T-helper 1 cell (primary cell): Measurements from ENCODE around the gene STXBP1.

ENCODE experiments used
- DNase-seq, 5 donors: peaks; one replicate each; pipeline ENCODE4 v3.0.0-alpha.2; 2012 to 2020

The STXBP1 gene

DNA sequence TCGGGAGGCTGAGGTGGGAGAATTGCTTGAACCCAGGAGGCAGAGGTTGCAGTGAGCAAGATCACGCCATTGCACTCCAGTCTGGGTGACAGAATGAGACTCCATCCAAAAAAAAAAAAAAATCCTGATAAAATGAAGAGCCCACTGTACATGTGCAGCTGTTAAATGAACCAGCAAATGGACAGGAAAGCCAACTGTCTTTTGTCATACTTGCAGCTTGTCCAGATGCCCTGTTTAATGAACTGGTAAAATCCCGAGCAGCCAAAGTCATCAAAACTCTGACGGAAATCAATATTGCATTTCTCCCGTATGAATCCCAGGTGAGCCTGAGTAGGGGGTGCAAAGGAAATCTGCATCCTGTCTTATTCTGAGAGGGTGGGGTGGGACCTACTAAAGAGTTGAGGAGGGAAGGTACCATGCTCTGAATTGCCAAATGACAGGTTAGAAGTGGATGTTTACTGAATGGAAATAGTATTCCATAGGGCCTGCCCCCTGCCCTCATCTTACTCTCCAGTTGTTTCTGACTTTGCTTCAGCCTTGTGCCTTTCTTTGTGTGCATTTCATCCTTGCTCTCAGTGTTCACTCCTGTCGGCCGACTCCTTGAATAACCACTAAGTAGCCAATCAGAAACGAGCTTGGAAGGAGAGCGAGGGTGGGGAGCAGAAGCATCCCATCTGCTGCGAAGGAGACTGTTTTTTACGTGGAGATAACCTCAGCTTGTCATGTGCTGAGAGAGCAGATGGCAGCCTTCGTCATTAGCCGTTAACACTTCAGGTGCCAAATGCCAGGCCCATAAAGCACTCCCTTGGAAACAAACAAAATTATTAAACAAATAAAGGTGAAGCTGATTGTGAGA is 49.0 kb downstream of the STXBP1 start:
- no peak for DNase-seq

DNA sequence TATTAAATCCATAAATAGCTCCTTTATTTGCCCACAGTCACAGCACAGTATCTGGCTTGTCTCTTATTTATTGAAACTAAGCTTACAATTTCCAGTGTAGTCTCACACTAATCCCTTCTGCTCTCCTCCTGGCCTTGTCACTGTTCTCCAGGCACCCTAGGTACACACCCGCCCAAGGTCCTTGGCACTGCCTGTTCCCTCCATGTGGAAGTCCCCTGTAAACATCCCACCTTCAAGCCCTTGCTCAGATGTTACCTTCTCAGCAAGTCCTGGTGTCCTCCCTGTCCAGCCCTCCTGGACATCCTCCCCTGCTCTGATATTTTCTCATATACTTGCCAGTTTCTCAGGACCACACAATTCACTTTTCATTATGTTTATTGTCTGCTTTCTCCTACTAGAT is 50.5 kb downstream of the STXBP1 start:
- no peak for DNase-seq

DNA sequence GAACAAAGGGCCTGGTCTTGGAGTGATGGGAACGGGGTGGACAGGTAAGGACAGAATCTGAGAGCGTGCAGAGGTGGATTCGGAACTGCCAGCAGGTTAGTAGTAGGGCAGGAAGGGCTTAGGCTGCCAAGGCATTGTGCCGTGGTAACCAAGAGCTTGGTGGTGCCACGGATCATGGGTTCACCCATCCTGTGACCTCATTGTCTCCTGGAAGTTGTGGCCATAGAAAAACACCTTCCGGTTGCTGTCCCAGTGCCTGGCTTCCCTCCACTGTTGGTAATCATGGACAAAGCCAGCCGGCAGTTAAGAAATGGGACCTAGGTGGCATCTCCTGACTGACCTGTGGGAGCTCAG is 52.2 kb downstream of the STXBP1 start:
- DNase-seq: no peak

DNA sequence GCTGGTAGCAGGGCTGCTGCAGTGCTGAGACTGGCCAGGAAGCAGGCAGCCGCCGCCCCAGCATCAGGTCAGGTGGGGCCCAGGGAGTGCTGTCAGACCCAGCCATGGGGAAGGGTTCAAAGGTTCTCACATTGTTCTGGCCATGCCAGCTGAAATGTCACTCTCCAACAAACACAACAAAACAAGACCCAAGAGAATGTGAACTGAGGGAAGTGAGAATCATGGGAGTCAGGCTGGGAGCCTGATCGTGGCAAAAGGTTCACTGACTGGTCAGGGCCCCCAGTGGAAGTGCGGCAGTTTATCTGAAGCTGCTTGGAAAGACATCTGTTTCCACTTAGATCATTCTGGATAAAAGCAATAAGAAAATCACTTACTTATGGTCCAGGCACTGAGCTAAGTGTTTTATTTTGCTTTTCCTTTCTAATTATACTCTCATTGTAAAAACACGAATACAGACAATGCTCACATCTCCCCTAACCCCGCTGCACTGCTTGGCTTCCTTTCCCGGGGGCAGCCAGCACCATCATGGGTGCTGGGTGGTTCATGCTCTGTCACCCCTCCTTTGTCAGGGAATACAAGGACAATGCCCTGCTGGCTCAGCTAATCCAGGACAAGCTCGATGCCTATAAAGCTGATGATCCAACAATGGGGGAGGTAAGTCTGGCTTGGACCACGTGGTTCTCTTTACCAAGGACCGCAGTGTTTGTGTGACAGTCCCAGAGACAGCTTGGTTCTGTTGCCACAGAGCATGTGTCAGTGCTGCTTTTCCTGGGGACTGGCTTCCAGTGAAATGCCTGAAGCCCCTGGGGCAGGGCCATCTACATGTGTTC is 52.8 kb downstream of the STXBP1 start:
- DNase-seq: no peak

DNA sequence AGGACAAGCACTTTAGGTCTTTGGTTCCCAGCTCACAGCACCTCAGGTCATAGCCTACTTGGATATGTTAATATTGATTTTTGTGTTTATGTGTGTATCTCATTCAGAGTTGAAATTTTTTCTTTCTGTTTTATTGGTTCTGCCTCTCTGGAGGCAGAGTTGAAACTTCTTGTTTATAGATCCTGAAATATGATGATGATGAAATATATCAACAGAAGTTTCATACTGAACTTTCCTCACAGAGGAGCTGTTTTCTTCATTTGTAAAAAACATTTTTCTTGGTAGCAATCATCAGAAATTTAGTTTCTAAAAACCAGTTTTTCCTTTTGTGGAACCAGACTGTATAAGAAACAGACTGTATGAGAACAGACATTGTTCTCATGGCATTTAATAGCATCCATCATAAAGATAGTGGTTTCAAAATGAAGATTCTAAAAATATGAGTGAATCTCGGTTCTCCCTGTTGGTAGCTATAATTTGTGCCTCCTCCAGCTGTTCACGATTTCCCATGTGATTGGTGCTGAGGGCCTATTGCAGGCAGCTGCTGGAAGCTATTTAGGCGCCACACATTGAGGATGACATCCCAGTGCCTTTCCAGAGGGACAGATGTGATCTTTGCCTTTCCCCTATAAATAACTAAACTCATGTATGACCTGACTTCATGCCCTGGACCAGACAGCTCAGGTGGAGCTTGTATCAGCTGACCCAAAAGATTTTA is 55.2 kb downstream of the STXBP1 start:
- no peak for DNase-seq

DNA sequence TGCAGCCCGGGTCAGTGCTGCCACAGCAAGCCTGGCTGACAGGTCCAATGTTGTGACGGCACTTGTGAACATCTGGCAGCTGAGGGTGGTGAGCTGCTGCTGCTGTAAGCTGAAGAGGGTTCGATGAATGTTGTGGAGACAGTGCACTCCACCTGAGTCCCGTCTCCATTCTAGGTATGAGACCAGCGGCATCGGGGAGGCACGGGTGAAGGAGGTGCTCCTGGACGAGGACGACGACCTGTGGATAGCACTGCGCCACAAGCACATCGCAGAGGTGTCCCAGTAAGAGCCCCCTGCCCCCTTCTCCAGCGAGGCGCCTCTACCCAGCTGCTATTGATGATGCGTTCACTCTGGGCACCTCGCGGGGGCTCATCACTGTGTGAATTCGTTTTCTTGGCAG is 55.8 kb downstream of the STXBP1 start:
- DNase-seq: no peak

DNA sequence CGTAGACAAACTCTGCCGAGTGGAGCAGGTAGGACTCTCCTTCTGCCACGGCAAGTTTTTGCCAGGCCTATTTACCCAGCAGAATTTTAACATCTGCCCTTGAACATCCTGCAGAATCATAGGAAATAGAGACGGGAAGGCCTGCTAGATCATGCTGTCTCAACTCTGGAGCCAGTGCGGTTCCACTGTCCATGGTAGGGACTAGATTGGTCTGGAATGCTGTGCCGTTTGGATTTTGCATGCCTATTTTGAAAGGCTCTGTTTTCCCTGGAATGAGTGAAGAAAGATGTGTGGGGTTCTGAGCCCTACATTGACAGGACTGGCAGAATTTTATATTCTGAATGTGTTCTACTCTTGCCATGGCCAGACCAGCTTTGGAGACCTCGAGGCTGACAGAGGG is 61.2 kb downstream of the STXBP1 start:
- DNase-seq: no peak

DNA sequence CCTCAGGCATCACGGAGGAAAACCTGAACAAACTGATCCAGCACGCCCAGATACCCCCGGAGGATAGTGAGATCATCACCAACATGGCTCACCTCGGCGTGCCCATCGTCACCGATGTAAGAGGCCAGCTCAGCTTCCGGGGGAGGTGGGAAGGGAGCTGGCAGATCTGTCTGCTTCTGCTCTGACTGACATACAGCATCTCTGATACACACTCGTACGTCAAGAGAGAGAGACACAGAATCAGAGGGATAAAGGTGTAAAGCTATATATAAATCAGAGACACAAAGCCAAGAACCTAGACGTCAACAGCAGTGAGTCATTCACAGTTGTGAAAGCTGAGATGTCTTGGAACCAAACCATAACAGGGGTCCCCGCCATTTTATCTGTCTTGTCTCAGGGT is 64.6 kb downstream of the STXBP1 start:
- no peak for DNase-seq

DNA sequence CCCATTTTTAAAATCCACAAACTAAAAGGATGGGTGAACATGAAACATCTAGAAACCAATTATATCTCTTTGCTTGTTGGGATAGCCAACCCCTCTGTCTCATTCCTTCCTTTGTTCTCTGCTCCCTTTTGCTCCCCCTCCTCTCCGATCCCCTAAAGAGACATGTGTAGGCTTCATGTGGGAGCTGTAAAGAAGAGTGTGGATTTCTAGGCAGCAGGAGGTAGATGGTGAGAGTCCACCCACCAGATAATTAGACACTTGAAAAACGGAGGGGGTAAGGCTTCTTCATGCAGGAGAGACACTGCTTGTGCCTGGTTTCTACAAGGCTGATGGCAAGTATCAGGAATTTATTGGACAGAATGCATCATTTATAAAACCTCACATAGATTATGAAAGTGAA is 67.4 kb downstream of the STXBP1 start:
- no peak for DNase-seq

DNA sequence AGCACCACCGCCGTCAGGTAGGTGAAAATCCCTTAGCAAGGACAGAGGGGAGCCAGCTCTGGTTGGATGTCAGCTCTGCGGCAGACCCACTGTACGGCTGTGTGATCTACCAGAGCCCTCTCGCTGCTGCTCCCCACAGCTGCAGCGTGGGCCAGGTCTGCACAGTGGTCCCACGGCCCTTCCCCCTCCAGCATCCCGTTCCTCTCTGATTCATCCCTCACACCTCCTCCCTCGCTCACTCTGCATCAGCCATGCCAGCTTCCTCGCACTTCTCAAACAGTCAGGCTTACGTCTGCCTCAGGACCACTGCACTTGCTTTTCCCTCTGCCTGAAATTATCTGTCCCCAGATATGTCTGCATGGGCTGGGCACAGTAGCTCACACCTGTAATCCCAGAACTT is 68.1 kb downstream of the STXBP1 start:
- DNase-seq: no peak

DNA sequence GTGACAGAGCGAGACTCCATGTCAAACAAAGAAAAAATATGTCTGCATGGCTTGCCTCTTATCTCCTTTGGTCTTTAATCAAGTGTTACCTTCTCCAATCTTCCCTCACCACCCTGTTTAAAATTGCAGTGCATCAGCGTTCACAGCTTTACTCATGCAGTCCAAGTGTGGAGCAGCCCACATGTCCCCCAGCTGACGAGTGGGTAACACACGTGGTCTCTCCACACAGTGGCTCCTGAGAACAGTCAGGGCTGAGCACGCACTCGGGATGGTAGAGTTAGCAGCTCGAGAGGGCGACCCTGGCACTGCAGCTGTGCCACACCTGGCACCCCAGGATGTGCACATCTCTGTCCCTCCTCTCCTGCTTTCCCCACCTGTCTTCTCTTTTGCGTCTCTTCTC is 68.8 kb downstream of the STXBP1 start:
- DNase-seq: no peak

DNA sequence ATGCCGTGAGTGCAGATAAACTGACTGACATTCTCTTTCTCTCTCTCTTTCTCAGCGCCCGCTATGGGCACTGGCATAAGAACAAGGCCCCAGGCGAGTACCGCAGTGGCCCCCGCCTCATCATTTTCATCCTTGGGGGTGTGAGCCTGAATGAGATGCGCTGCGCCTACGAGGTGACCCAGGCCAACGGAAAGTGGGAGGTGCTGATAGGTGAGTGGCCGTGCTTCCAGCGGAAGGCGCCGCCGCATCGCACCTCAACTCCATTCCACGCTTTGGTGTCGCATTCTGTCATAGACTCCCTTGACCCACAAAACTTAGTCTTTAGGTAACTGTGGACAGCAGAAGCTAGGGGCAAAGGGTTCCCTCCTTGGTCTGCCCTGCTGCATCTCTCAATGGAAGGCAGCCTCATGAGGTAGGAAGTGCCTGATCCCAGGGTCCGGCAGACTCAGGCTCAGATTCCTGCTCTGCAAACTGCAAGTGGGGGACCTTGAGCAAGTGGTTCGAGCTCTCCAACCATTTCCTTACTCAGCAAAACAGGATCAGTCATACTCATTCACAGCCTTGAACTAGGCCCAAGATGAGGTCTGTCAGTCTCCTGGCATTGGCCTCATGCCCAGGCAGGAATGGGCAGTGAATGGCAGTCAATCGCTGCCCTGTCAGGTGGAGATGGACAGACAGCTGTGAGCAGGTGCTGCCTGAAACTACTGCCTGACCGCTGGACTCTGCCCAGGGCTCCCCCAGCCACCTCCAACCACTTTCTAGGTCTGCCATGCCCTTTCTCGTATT is 70.5 kb downstream of the STXBP1 start:
- DNase-seq: no peak

DNA sequence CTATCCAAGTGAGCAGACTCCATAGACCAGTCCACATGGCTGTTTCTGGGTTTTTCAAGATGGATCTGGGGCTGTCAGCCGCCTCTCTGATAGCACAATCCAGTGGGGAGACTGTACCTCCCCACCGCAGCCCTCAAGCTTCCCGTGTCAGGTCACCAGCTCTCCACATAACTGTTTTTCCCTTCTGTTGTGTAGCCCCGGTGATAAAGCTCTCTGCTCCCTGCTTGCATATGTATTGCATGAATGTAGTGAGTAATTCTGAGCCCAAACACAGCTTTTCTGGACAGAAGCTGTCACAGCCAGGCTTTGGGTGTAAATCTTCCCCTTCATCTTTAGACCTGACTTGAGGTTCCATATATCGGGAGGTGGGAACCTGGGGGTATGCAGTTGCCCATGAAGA is 71.6 kb downstream of the STXBP1 start:
- DNase-seq: no peak

DNA sequence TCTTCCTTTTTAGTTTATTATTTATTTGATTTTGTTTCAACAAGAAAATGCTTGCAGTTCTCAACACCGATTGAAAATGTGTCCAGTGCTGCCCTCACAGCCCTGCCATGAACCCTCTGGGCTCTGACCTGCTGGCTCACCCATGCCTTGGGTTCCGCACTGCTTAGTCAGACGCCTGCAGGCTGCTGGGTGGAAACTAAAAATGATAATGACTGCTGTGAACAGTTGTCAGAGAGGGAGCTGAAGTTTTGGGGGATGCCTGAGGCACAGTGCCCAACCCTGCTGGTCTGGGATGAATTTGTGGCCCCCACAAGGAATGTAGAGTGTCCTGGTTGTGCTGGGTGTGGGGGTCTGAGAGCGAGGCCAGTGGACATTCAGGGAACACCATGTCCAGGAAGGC is 72.5 kb downstream of the STXBP1 start:
- DNase-seq: no peak

DNA sequence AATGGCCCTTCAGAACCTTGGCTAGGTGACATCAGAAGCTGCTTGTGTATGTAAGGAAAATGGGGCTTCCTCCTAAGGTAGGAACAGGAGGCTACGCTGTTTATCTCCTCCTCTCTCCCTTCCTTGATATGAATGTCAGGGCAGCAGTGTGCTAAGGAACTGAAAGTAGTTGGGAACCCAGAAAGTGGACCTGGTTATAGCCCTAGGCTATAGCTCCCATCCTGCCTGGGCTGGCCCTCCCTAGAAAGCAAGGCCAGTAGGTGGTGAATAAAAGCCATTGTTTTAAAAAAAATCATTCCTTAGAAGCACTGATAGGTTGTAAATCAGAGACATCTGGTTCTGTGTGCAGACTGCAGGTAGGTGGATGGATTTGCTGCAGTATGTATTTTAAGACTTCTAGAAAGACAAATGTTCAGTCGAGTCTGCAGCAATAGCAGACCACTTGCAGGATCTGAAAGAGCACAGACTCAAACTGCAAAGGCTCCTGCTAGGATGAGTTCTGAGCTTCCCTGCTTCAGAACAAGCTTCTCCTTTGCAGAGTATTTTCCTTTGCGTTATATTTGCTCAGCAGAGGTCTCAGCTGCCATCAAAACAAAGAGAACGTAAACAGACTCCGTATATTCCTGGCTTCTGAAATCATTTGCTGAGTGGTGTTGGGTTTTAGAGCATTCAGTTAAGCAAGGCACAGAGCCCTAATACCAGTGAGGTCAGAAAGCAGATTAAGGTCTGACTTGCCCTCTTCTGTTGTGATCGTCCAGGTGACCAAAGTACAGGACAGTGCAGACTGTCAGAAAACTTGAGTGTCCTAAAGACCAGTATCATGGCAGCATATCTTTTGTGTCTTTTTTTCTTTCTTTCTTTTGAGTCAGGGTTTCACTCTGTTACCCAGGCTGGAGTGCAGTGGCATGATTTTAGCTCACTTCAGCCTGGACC is 74.7 kb downstream of the STXBP1 start:
- DNase-seq: no peak

DNA sequence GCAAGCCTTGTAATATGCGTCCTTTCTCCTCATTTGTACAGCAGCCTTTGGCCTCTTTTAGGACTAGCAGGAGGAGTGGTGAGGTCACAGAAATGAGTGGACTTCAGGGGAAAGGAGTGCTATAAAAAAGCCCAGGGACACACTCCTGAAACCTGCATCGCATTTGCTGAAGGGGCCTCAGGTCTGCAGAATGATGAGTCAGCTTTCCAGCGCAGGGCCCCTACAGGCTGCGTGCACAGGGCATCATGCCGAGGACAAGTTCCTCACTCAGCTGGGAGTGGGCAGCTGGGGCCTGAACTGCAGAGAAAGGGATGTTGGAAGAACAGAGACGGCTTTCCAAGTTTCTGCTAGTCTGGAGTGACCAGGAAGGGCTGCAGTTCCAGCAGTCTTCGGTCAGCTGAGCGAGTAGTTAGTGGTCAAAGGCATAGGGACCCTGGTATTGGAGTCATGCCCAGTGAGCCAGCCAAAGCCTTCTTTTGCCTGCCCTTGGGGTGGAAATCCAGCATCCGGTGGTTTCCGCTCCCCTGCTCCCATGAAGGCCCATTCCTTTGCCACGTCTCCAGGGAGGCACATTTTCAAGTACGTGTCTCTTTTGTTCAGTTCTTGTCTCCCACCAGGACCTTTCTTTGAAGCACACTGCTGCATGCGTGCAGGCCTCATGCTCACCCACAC is 77.4 kb downstream of the STXBP1 start:
- DNase-seq: no peak

DNA sequence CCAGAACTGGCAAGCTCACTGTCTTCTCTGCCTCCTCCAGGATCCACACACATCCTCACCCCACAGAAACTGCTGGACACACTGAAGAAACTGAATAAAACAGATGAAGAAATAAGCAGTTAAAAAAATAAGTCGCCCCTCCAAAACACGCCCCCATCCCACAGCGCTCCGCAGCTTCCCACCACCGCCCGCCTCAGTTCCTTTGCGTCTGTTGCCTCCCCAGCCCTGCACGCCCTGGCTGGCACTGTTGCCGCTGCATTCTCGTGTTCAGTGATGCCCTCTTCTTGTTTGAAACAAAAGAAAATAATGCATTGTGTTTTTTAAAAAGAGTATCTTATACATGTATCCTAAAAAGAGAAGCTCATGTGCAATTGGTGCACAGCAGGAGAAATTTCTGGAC is 78.7 kb downstream of the STXBP1 start:
- DNase-seq: no peak

DNA sequence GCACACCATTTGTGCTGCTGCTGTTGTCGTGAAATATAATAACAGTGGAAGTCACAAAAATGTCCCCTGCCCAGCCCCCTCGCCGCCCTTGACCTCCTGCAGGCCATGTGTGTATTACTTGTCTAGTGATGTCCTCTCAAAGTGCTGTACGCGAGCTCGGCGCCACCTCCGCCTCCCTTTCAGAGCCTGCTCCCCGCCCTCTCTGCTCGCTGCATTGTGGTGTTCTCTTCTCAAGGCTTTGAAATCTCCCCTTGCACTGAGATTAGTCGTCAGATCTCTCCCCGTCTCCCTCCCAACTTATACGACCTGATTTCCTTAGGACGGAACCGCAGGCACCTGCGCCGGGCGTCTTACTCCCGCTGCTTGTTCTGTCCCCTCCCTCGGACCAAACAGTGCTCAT is 80.0 kb downstream of the STXBP1 start:
- no peak for DNase-seq

DNA sequence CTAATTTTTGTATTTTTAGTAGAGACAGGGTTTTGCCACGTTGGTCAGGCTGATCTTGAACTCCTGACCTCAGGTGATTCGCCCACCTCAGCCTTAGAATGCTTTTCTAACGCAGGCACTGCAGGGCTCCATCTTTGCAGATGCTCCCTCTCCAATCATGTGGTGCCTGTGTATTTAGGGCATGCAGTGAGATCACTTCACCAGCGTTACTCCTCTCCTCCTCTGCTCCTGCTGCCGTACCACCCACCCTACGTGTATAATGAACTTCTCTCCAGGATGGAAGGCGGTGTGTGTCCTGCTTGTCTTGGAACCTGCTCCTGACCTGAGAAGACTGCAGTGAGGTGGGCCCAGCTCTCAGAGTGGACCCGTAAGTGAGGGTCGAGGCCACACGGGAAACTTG is 81.1 kb downstream of the STXBP1 start:
- no peak for DNase-seq

DNA sequence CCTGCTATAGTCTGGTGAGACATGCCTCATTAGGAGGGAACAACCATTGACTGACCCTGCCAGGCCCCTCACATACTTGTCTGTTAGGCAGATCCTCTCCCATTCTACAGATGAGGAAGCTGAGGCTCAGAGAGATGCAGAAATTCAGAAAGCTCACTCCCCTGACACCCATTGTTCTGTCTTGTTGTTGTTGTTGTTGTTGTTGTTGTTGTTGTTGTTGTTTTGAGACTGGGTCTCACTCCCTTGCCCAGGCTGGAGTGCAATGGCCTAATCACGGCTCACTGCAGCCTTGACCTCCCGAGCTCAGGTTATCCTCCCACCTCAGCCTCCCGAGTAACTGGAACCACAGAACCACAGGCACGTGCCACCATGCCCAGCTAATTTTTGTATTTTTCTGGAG is 81.6 kb downstream of the STXBP1 start:
- DNase-seq: no peak
